Thyroid gland (tissue), 4 donors: ENCODE measurements around the gene LIFR.

ENCODE experiments used
- POLR2A ChIP-seq, 2 donors: fragments of 450-650 bp; IDR thresholded peaks; one replicate each; pipeline ENCODE4 v1.6.1; 2017; ENCODE audit warnings: antibody characterized with exemption in 2 of 2, mild to moderate bottlenecking in 2 of 2, moderate library complexity in 1 of 2
- TF ChIP-seq, protein P1 (sequence below), 6 experiments: fragments of 200-600 bp in 3 of 6; fragments of 450-650 bp in 3 of 6; sonication (generic) in 3 of 6; IDR thresholded peaks; one replicate each; pipeline ENCODE4 v1.5.1; 2016 to 2019; ENCODE audit warnings: antibody characterized with exemption in 6 of 6, mild to moderate bottlenecking in 2 of 6, inconsistent platforms in 1 of 6, moderate library complexity in 1 of 6

DNA sequence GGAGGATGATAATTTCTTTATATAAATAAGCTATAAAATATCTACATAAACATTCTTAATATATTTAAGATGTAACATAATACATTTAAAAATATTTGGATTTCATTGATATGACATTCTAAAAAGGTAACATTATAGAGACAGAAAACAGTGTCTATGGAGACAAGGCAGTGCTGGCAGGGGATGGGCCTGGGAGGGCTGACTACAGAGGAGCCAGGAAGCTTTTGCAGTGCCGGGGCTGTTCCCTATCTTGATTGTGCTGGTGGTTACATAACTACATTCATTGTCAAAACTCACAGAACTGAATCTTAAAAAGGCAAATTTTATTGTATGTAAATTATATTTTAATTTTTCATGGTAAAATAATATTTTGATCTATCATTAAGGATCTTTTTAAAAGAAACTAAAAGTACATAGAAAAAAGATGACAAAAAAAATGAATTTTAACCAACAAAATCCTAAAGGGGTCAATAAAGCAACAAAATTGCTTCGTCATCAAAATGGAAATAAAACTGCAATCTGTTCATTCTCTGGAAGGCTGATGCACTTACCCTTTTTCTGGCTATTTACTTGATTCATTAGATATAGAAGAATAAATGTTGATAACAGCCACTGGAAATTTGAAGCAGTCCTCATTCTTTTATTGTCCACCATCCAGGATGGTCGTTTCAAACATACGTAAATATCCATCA is 26.3 kb downstream of the LIFR start:
- TF ChIP-seq, protein P1, sequence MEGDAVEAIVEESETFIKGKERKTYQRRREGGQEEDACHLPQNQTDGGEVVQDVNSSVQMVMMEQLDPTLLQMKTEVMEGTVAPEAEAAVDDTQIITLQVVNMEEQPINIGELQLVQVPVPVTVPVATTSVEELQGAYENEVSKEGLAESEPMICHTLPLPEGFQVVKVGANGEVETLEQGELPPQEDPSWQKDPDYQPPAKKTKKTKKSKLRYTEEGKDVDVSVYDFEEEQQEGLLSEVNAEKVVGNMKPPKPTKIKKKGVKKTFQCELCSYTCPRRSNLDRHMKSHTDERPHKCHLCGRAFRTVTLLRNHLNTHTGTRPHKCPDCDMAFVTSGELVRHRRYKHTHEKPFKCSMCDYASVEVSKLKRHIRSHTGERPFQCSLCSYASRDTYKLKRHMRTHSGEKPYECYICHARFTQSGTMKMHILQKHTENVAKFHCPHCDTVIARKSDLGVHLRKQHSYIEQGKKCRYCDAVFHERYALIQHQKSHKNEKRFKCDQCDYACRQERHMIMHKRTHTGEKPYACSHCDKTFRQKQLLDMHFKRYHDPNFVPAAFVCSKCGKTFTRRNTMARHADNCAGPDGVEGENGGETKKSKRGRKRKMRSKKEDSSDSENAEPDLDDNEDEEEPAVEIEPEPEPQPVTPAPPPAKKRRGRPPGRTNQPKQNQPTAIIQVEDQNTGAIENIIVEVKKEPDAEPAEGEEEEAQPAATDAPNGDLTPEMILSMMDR (IDR thresholded peaks at IDR 0.05), result no peak
- TF ChIP-seq POLR2A (IDR thresholded peaks at IDR 0.05), result no peak
